Stimulated activated CD4-positive, alpha-beta T cell treated with anti-CD3 and anti-CD28 coated beads, Interleukin-1b, Interleukin-23, amount 100 ng/mL, for 4 hours (primary cell): ENCODE measurements around the gene CDK5RAP1.

Experiments used
- DNase-seq, 2 donors: peaks; one replicate each; pipeline ENCODE4 v3.0.0-alpha.2; 2020; ENCODE audit warnings: low read depth in 2 of 2

Gene CDK5RAP1

GRCh38 chr20:33333616-33334015, 67.7 kb downstream of the CDK5RAP1 start:
- DNase-seq = no peak

GRCh38 chr20:33332905-33333456, 68.3 kb downstream of the CDK5RAP1 start:
- no peak for DNase-seq

DNA sequence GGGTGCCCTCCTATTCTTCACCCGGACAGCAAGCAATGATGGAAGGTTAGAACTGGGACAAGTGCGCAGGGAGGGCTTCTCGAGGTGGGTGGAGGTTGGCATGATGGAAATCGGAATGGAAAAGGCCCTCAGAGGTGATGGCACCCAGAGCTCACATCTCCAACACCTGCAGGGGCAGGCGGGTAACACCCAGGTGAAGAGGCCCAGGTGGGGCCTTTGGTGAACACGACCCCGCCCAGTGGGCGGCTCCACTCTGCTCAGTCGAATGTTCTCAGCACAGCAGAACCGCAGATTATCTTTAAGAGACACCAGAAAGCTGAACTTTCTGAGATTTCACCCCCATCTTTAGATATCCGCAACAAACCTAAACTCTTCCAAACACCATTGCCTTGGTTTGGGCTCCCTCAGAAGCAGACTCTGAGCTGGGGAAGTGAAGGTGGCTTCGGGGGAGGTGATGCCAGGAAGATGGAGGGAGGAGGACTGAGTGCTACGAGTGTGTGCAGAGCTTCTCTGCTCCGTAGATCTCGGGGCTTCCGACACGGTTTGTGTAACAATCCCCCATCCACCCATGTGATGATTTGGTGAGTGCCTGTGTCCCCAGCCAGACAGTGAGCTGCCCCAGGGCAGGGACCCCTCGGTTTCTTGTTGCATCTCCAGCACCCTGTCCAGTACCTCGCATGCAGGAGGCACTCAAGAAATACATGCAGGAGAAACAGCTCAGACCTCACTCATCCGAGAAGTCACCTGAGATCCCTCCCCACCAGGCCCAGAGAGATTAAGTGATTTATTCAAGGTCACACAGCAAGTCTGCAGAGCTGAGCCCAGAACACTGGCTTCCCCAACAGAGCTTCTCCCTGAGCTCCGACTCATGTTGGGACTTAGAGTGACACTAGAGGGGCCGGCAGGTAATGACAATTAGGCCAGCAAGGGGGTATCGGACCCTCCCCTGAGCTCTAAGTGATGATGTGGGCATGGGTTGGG, 72.9 kb downstream of the CDK5RAP1 start:
- DNase-seq = no peak

DNA sequence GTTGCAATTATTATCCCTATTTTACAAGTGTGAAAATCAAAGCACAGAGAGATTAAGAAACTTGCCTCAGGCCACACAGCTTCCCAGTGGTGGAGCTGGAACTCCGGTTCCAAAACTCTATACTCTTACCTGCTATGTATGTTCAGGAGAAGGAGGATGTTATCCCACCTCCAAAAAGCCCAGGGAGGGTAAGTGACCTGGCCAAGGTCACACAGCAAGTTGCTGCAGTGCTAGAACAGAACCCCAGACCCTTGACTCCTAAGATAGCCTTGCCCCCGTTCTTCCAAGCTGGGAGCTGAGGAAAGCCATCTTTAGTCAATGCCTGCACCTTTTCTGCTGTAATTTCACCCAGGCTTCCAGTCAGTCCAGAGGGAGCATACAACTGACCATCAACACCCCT, 76.0 kb downstream of the CDK5RAP1 start:
- no peak for DNase-seq

DNA sequence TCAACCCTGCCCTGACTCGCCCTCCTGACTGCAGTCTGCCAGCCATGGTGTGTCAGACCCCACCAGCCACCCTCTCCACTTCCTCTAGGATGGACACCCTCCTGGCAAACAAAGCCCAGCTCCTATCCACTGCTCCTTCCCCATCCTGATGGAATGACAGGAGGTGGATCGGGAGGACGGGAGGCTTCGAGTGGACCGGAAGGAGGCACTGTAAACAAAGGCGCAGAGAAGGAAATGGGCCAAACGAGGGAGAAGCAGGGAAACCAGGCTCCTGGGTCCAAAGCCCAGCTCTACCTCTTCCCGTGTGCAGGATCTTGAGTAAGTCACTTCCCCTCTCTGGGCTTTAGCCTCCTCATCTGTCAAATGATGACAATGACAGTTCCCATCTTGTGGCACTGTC, 78.1 kb downstream of the CDK5RAP1 start:
- no peak for DNase-seq

- DNase-seq = no peak
These were observed 78.9 kb downstream of the CDK5RAP1 start for GRCh38 chr20:33322456-33322855.

DNA sequence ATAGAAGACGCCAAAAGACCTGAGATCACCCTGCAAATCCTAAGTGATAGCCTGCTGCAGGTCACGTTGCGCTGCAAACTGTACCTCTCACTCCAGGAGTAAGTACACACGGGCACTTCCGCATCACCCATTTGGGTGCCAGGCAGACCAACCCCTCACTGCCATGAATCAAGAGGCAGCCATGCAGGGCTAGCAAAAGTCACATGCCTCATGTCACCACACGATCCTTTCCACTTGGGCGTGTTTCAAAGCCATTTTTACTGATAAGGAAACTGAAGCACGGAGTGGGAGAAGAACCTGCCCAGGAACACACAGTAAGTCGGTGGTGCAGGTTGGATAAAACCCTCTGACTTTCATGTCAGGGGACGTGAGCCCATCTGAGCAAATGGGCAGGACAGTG, 81.3 kb downstream of the CDK5RAP1 start:
- no peak for DNase-seq

DNA sequence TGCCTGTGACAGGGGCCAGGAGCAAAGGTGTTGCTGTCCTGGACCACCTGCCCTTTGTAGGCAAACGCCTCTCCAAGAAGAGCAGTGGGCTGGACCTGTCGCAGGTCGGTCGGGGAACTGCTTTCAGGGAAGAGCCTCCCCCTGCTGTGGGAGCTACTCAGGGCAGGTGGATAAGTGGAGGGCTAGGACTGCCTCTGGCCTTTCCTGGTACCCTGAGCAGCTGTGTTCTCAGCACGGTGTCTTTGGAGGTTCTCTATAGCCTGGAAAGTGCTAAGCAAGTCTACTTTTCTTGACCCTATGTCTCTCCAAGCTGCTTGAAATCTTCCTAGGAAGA, 83.3 kb downstream of the CDK5RAP1 start:
- DNase-seq = no peak

DNA sequence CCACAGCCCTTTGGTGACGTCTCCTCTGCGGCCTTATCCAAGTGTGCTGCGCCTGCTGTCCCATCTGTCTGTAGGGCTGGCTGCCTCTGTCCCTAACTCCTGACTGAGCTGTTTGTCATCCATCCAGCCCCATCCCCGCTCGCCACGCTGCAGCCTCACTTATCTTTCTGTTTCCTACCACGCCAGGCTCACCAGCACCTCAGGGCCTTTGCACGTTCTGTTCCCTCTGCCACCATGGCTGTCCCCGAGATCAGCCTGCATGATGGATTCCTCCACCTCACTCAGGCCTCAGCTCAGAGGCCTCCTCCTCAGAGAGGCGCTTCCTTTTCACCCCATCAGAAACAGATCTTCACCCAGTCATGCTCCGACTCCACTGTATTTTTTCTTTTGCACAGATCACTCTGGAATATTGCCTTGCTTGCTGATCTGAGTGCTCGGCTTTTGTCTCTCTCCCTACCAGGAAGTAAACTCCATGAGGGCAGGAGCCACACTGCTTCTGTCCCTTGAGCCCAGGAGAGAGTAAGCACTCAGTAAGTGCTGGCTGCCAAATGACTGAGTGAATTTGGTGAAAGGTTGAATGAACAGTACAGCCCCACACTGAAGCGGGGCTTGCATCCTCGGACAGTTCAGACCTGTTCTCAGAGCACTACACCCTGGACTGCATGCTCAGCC, 83.8 kb downstream of the CDK5RAP1 start:
- DNase-seq = no peak

GRCh38 chr20:33316958-33317357, 84.4 kb downstream of the CDK5RAP1 start:
- DNase-seq = no peak

GRCh38 chr20:33316343-33316742, 85.0 kb downstream of the CDK5RAP1 start:
- DNase-seq = no peak

- DNase-seq = no peak
These were observed 87.5 kb downstream of the CDK5RAP1 start for GRCh38 chr20:33313686-33314314.

GRCh38 chr20:33312583-33312982, 88.7 kb downstream of the CDK5RAP1 start:
- no peak for DNase-seq

DNA sequence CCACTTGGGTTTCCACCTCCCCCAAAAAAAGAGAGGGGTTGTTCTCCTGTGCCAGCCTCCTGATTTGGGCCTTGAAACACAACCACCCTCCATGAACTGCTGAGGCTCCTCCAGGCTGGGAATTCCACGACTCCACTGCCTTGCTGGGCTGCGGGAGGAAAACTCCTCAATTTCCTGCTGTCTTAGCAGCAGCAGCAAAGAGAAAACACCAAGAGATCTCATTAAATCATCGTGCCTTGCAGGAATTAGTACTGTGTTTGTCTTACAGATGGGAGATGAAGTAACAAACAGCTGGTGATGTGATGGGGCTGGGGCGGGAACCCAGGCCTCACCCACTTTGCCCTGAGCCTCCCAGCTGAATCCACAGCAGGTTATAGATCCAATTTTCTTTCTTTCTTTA, 89.3 kb downstream of the CDK5RAP1 start:
- DNase-seq = no peak

GRCh38 chr20:33311011-33311410, 90.3 kb downstream of the CDK5RAP1 start:
- DNase-seq = no peak

GRCh38 chr20:33310327-33310899, 90.9 kb downstream of the CDK5RAP1 start:
- DNase-seq = no peak

DNA sequence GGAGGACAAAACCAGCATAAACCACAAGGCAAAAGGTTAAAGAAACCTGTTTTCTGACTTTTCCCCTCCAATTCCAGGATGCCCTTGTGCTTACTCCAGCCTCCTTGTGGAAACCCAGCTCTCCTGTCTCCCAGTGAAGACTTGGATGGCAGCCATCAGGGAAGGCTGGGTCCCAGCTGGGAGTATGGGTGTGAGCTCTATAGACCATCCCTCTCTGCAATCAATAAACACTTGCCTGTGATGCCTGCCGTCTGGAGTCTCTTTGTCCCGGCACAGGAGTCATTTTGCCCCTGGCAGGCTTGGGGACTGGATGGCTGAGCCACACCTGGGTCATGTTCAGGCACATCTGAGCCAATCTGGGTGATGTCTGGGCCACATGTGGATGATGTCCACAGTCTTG, 91.7 kb downstream of the CDK5RAP1 start:
- no peak for DNase-seq
